ENCODE data around the gene NPW. TPM values are rescaled to one million over a fixed set of nuclear protein-coding genes. Genes with fewer than 3 reads are reported as not detected.

Gene NPW
- 0.92 to 2.0 TPM (median 1.0 TPM) in 4 of 5 replicates, not detected in the other for total RNA-seq (2022; extraction: Qiagen RNA extraction; ENCODE audit: low read depth)

GRCh38 chr16:2019518-2019920, at the start of gene NPW:
Gene NPW, plus strand, starts transcription at chr16:2019785.

GRCh38 chr16:1971796-1972489, 47.6 kb upstream of the NPW start, which contains the start of gene TBL3:
Gene TBL3, plus strand, starts transcription at chr16:1972053. Its CDS starts 112 bp downstream, at chr16:1972165.

GRCh38 chr16:1981398-1981836, 38.2 kb upstream of the NPW start, which contains the start of gene NOXO1:
Gene NOXO1, minus strand, starts transcription at chr16:1981469. Its CDS starts 290 bp downstream, at chr16:1981179.

GRCh38 chr16:1983544-1984346, 35.8 kb upstream of the NPW start, which contains the start of gene GFER:
Gene GFER, plus strand, starts transcription at chr16:1984193. Its CDS starts 26 bp downstream, at chr16:1984219.

GRCh38 chr16:1989209-1990100, 30.1 kb upstream of the NPW start, which contains the start of gene SYNGR3:
Gene SYNGR3, plus strand, starts transcription at chr16:1989970. Its CDS starts 133 bp downstream, at chr16:1990103.

GRCh38 chr16:2009791-2010510, 9.6 kb upstream of the NPW start, which contains the start of gene ZNF598:
Gene ZNF598, minus strand, starts transcription at chr16:2009821.

GRCh38 chr16:2026461-2027023, 7.0 kb downstream of the NPW start, which contains the start of gene NHERF2:
Gene NHERF2, plus strand, starts transcription at chr16:2026902. Its CDS starts 104 bp downstream, at chr16:2027006.

GRCh38 chr16:2047330-2048115, 27.9 kb downstream of the NPW start, which contains the start of the genes NTHL1 and TSC2:
Gene NTHL1, minus strand, starts transcription at chr16:2047834. Its CDS starts 11 bp downstream, at chr16:2047823.
Gene TSC2, plus strand, starts transcription at chr16:2047985. Its CDS starts 631 bp downstream, at chr16:2048616.

Other genes with a start within 250 kb of the NPW start
- gene NME3, start 248.2 kb upstream of the NPW start, total RNA-seq (2022; extraction: Qiagen RNA extraction; ENCODE audit: low read depth), result 30.6 to 59.4 TPM (median 55.1 TPM) in 5 replicates
- 5.0 to 10.8 TPM (median 9.1 TPM) in 5 replicates for gene EME2, start 247.0 kb upstream of the NPW start, total RNA-seq (2022; extraction: Qiagen RNA extraction; ENCODE audit: low read depth)
- 170 to 265 TPM (median 253 TPM) in 5 replicates for gene MRPS34, start 246.7 kb upstream of the NPW start, total RNA-seq (2022; extraction: Qiagen RNA extraction; ENCODE audit: low read depth)
- gene SPSB3, start 237.2 kb upstream of the NPW start, total RNA-seq (2022; extraction: Qiagen RNA extraction; ENCODE audit: low read depth), result 13.2 to 26.3 TPM (median 22.3 TPM) in 5 replicates
- gene NUBP2, start 236.8 kb upstream of the NPW start, total RNA-seq (2022; extraction: Qiagen RNA extraction; ENCODE audit: low read depth), result 57.3 to 88.6 TPM (median 81.3 TPM) in 5 replicates
- 0.05 TPM in 1 of 5 replicates, not detected in the others for gene IGFALS, start 226.1 kb upstream of the NPW start, total RNA-seq (2022; extraction: Qiagen RNA extraction; ENCODE audit: low read depth)
- gene HAGH, start 193.0 kb upstream of the NPW start, total RNA-seq (2022; extraction: Qiagen RNA extraction; ENCODE audit: low read depth), result 58.5 to 71.3 TPM (median 68.8 TPM) in 5 replicates
- 45.6 to 53.0 TPM (median 47.7 TPM) in 5 replicates for gene FAHD1, start 192.6 kb upstream of the NPW start, total RNA-seq (2022; extraction: Qiagen RNA extraction; ENCODE audit: low read depth)
- 1.4 to 3.0 TPM (median 2.0 TPM) in 5 replicates for gene MEIOB, start 147.6 kb upstream of the NPW start, total RNA-seq (2022; extraction: Qiagen RNA extraction; ENCODE audit: low read depth)
- 1.8 to 4.2 TPM (median 3.1 TPM) in 5 replicates for gene HS3ST6, start 101.4 kb upstream of the NPW start, total RNA-seq (2022; extraction: Qiagen RNA extraction; ENCODE audit: low read depth)
- 22.1 to 31.7 TPM (median 31.4 TPM) in 5 replicates for gene MSRB1, start 76.6 kb upstream of the NPW start, total RNA-seq (2022; extraction: Qiagen RNA extraction; ENCODE audit: low read depth)
- 0.03 to 0.37 TPM in 2 of 5 replicates, not detected in the others for gene RPL3L, start 65.1 kb upstream of the NPW start, total RNA-seq (2022; extraction: Qiagen RNA extraction; ENCODE audit: low read depth)
- gene NDUFB10, start 60.2 kb upstream of the NPW start, total RNA-seq (2022; extraction: Qiagen RNA extraction; ENCODE audit: low read depth), result 244 to 325 TPM (median 265 TPM) in 5 replicates
- gene RPS2, start 55.0 kb upstream of the NPW start, total RNA-seq (2022; extraction: Qiagen RNA extraction; ENCODE audit: low read depth), result 3,640 to 5,391 TPM (median 5,287 TPM) in 5 replicates
- not detected in 5 replicates for gene RNF151, start 52.9 kb upstream of the NPW start, total RNA-seq (2022; extraction: Qiagen RNA extraction; ENCODE audit: low read depth)
- 29.2 to 42.3 TPM (median 37.3 TPM) in 5 replicates for gene TBL3, start 47.7 kb upstream of the NPW start, total RNA-seq (2022; extraction: Qiagen RNA extraction; ENCODE audit: low read depth)
- gene NOXO1, start 38.3 kb upstream of the NPW start, total RNA-seq (2022; extraction: Qiagen RNA extraction; ENCODE audit: low read depth), result 0.16 to 0.44 TPM (median 0.28 TPM) in 4 of 5 replicates, not detected in the other
- gene GFER, start 35.6 kb upstream of the NPW start, total RNA-seq (2022; extraction: Qiagen RNA extraction; ENCODE audit: low read depth), result 24.7 to 44.2 TPM (median 41.3 TPM) in 5 replicates
- 4.4 to 9.7 TPM (median 6.7 TPM) in 5 replicates for gene SYNGR3, start 29.8 kb upstream of the NPW start, total RNA-seq (2022; extraction: Qiagen RNA extraction; ENCODE audit: low read depth)
- 43.5 to 62.6 TPM (median 56.0 TPM) in 5 replicates for gene ZNF598, start 10.0 kb upstream of the NPW start, total RNA-seq (2022; extraction: Qiagen RNA extraction; ENCODE audit: low read depth)
- 34.8 to 57.8 TPM (median 54.9 TPM) in 5 replicates for gene NHERF2, start 7.1 kb downstream of the NPW start, total RNA-seq (2022; extraction: Qiagen RNA extraction; ENCODE audit: low read depth)
- 30.8 to 47.1 TPM (median 43.6 TPM) in 5 replicates for gene NTHL1, start 28.0 kb downstream of the NPW start, total RNA-seq (2022; extraction: Qiagen RNA extraction; ENCODE audit: low read depth)
- gene TSC2, start 28.2 kb downstream of the NPW start, total RNA-seq (2022; extraction: Qiagen RNA extraction; ENCODE audit: low read depth), result 27.9 to 39.7 TPM (median 36.6 TPM) in 5 replicates
- 37.4 to 56.1 TPM (median 48.8 TPM) in 5 replicates for gene PKD1, start 116.1 kb downstream of the NPW start, total RNA-seq (2022; extraction: Qiagen RNA extraction; ENCODE audit: low read depth)
- gene RAB26, start 128.8 kb downstream of the NPW start, total RNA-seq (2022; extraction: Qiagen RNA extraction; ENCODE audit: low read depth), result 2.7 to 5.0 TPM (median 4.0 TPM) in 5 replicates
- 39.8 to 58.6 TPM (median 51.7 TPM) in 5 replicates for gene TRAF7, start 136.0 kb downstream of the NPW start, total RNA-seq (2022; extraction: Qiagen RNA extraction; ENCODE audit: low read depth)
- 0.26 to 0.95 TPM (median 0.49 TPM) in 5 replicates for gene CASKIN1, start 176.8 kb downstream of the NPW start, total RNA-seq (2022; extraction: Qiagen RNA extraction; ENCODE audit: low read depth)
- gene MLST8, start 185.7 kb downstream of the NPW start, total RNA-seq (2022; extraction: Qiagen RNA extraction; ENCODE audit: low read depth), result 35.7 to 53.7 TPM (median 52.7 TPM) in 5 replicates
- gene BRICD5, start 191.1 kb downstream of the NPW start, total RNA-seq (2022; extraction: Qiagen RNA extraction; ENCODE audit: low read depth), result 2.9 to 6.6 TPM (median 4.6 TPM) in 5 replicates
- 16.8 to 38.1 TPM (median 35.4 TPM) in 5 replicates for gene PGP, start 195.1 kb downstream of the NPW start, total RNA-seq (2022; extraction: Qiagen RNA extraction; ENCODE audit: low read depth)
- gene E4F1, start 203.8 kb downstream of the NPW start, total RNA-seq (2022; extraction: Qiagen RNA extraction; ENCODE audit: low read depth), result 17.8 to 28.1 TPM (median 24.2 TPM) in 5 replicates
- 0.56 to 1.4 TPM (median 1.2 TPM) in 5 replicates for gene DNASE1L2, start 216.7 kb downstream of the NPW start, total RNA-seq (2022; extraction: Qiagen RNA extraction; ENCODE audit: low read depth)
- gene ECI1, start 231.8 kb downstream of the NPW start, total RNA-seq (2022; extraction: Qiagen RNA extraction; ENCODE audit: low read depth), result 45.6 to 91.2 TPM (median 87.6 TPM) in 5 replicates
- gene RNPS1, start 248.3 kb downstream of the NPW start, total RNA-seq (2022; extraction: Qiagen RNA extraction; ENCODE audit: low read depth), result 263 to 286 TPM (median 267 TPM) in 5 replicates